Fibroblast of lung (primary cell): ENCODE data around the gene RACGAP1. TPM values are rescaled to one million over a fixed set of nuclear protein-coding genes. Genes with fewer than 3 reads are reported as not detected.

ENCODE experiments used
- DNase-seq, 2 donors: peaks; one replicate each; pipeline versions ENCODE4 v3.0.0 to v3.0.0-alpha.2; 2010; ENCODE audit warnings: low read depth in 2 of 2
- H2AFZ ChIP-seq: 2 replicates; pipeline ENCODE4 v1.5.1; 2012; ENCODE audit warnings: low read length, control low read depth, inconsistent platforms
- H3K27ac ChIP-seq: 2 replicates; pipeline ENCODE4 v1.5.1; 2011; ENCODE audit warnings: low read length, control low read depth; ENCODE audit not compliant: insufficient read depth
- H3K27me3 ChIP-seq: 2 replicates; pipeline ENCODE4 v1.5.1; 2011; ENCODE audit warnings: mild to moderate bottlenecking, low read length; ENCODE audit not compliant: control insufficient read depth, insufficient read depth
- H3K36me3 ChIP-seq: 2 replicates; pipeline ENCODE4 v1.5.1; 2011; ENCODE audit warnings: low read length; ENCODE audit not compliant: control insufficient read depth, insufficient read depth
- H3K4me1 ChIP-seq: 2 replicates; pipeline ENCODE4 v1.5.1; 2011; ENCODE audit warnings: low read length; ENCODE audit not compliant: control insufficient read depth, insufficient read depth; ENCODE audit errors: extremely low read depth
- H3K4me2 ChIP-seq: 2 replicates; pipeline ENCODE4 v1.5.1; 2011; ENCODE audit warnings: low read length, control low read depth; ENCODE audit not compliant: insufficient read depth; ENCODE audit errors: extremely low read depth
- H3K4me3 ChIP-seq, 4 experiments: fragments of 200-600 bp in 1 of 4; sonication (generic) in 1 of 4; replicated peaks in 1 of 4; 2 replicates each; pipeline ENCODE4 v1.5.1; 2011 to 2016; ENCODE audit warnings: low read length in 4 of 4, low read depth in 3 of 4, mild to moderate bottlenecking in 3 of 4, control low read depth in 2 of 4, inconsistent platforms in 1 of 4, mixed read lengths in 1 of 4; ENCODE audit not compliant: insufficient read depth in 1 of 4; ENCODE audit errors: control extremely low read depth in 1 of 4
- H3K79me2 ChIP-seq: 2 replicates; pipeline ENCODE4 v1.5.1; 2012; ENCODE audit warnings: mild to moderate bottlenecking, low read length, inconsistent platforms; ENCODE audit not compliant: control insufficient read depth, insufficient read depth
- H3K9ac ChIP-seq: 2 replicates; pipeline ENCODE4 v1.5.1; 2011; ENCODE audit warnings: mild to moderate bottlenecking, low read length, control low read depth; ENCODE audit not compliant: insufficient read depth
- H3K9me3 ChIP-seq: 2 replicates; pipeline ENCODE4 v1.5.1; 2012; ENCODE audit warnings: low read depth, low read length; ENCODE audit not compliant: control insufficient read depth, insufficient read depth
- H4K20me1 ChIP-seq: 2 replicates; pipeline ENCODE4 v1.5.1; 2011; ENCODE audit warnings: low read length; ENCODE audit not compliant: control insufficient read depth, insufficient read depth; ENCODE audit errors: extremely low read depth
- CTCF ChIP-seq, 2 donors: IDR thresholded peaks in 1 of 2; conservative IDR thresholded peaks in 1 of 2; 1 replicate in 1 of 2; 2 replicates in 1 of 2; pipeline ENCODE4 v1.5.1; 2011 to 2012; ENCODE audit warnings: low read length in 2 of 2, control low read depth in 1 of 2, inconsistent platforms in 1 of 2, low read depth in 1 of 2, mild to moderate bottlenecking in 1 of 2
- EZH2 ChIP-seq: IDR thresholded peaks from 2 replicates; pipeline ENCODE4 v1.5.1; 2012; ENCODE audit warnings: low read length, control low read depth, mild to moderate bottlenecking; ENCODE audit errors: missing control alignments
- polyA plus RNA-seq, 2 donors: library from polyadenylated mRNA; depleted of rRNA in 1 of 2; stranded (reverse) in 1 of 2; unstranded in 1 of 2; fragments of >200 nt; gene quantifications; 2 replicates each; pipeline ENCODE4 v1.2.1, GENCODE V29; 2011 to 2012; ENCODE audit warnings: missing spikeins in 1 of 2
- total RNA-seq: library from RNA; depleted of rRNA; stranded (reverse); fragments of >200 nt; gene quantifications from 2 replicates; pipeline ENCODE4 v1.2.1, GENCODE V29; 2014

RACGAP1 gene
- total and polyA plus RNA-seq, 2 donors (not counting 1 experiment from before 2014, with no cell fraction given), result 22.9 to 38.1 TPM

GRCh38 chr12:50050119-50050385 is 24.8 kb upstream of the RACGAP1 start:
- Histone ChIP-seq H3K27me3 (peaks cover 33% of the 10 kb centered on the region), H3K4me3 (peak overlapping the region in 2 of 4 experiments; percentile 19 to 36), H3K4me2 (no peak overlapping the region), H3K9me3 (no peaks in the 10 kb centered on the region), H2AFZ (peak overlapping the region; percentile 62), H4K20me1 (no peaks in the 10 kb centered on the region), H3K79me2 (no peaks in the 10 kb centered on the region), H3K4me1 (no peaks in the 10 kb centered on the region), H3K9ac (no peak overlapping the region), H3K27ac (no peak overlapping the region), H3K36me3 (no peaks in the 10 kb centered on the region)
- TF ChIP-seq EZH2 (no peak), CTCF (conservative IDR thresholded peaks at IDR 0.05 in 1 of 2, IDR thresholded peaks at IDR 0.05 in 1 of 2; ENCODE audit: low read depth in 1 of 2, low read length in 2 of 2) (no peak)
- DNase-seq, result no peak

GRCh38 chr12:50049254-50050118 is 24.2 kb upstream of the RACGAP1 start:
- no peak overlapping the region for H3K27ac ChIP-seq
- H4K20me1 ChIP-seq, result no peaks in the 10 kb centered on the region
- DNase-seq, result no peak
- H3K27me3 ChIP-seq, result peaks cover 33% of the 10 kb centered on the region
- H3K4me3 ChIP-seq, result no peak overlapping the region
- no peak overlapping the region for H3K9ac ChIP-seq
- TF ChIP-seq CTCF (conservative IDR thresholded peaks at IDR 0.05 in 1 of 2, IDR thresholded peaks at IDR 0.05 in 1 of 2; ENCODE audit: low read depth in 1 of 2, low read length in 2 of 2) (no peak), EZH2 (no peak)
- H3K9me3 ChIP-seq, result no peaks in the 10 kb centered on the region
- H2AFZ ChIP-seq, result no peak overlapping the region
- no peaks in the 10 kb centered on the region for H3K79me2 ChIP-seq
- no peaks in the 10 kb centered on the region for H3K36me3 ChIP-seq
- H3K4me1 ChIP-seq, result no peaks in the 10 kb centered on the region
- H3K4me2 ChIP-seq, result no peak overlapping the region

GRCh38 chr12:50047693-50048250 is 22.5 kb upstream of the RACGAP1 start:
- Histone ChIP-seq H3K27me3 (peaks cover 27% of the 10 kb centered on the region), H3K27ac (no peak overlapping the region), H3K36me3 (no peaks in the 10 kb centered on the region), H3K4me1 (no peaks in the 10 kb centered on the region), H4K20me1 (no peaks in the 10 kb centered on the region), H3K79me2 (no peaks in the 10 kb centered on the region), H3K4me3 (no peak overlapping the region), H3K9ac (no peak overlapping the region), H2AFZ (no peak overlapping the region), H3K4me2 (no peak overlapping the region), H3K9me3 (no peaks in the 10 kb centered on the region)
- TF ChIP-seq EZH2, result no peak
- TF ChIP-seq CTCF (conservative IDR thresholded peaks at IDR 0.05 in 1 of 2, IDR thresholded peaks at IDR 0.05 in 1 of 2; ENCODE audit: low read depth in 1 of 2, low read length in 2 of 2), result no peak
- no peak for DNase-seq
